H9 (cell line): ENCODE results near the gene KAT8. TPM values are rescaled to one million over a fixed set of nuclear protein-coding genes. Genes with fewer than 3 reads are reported as not detected.

Experiments
- DNase-seq: peaks from one replicate; pipeline ENCODE4 v3.0.0-alpha.2; 2017
- H2AFZ ChIP-seq: one replicate; pipeline ENCODE4 v1.6.1; 2013; ENCODE audit warnings: mild to moderate bottlenecking, low read length, control low read depth, moderate library complexity
- H2AK5ac ChIP-seq: 2 replicates; pipeline ENCODE4 v1.6.1; 2013; ENCODE audit warnings: low read length, control low read depth, mixed read lengths; ENCODE audit not compliant: insufficient read length
- H2BK120ac ChIP-seq: one replicate; pipeline ENCODE4 v1.6.1; 2013; ENCODE audit warnings: low read depth, mild to moderate bottlenecking, low read length, control low read depth, inconsistent platforms; ENCODE audit not compliant: poor library complexity, severe bottlenecking
- H2BK12ac ChIP-seq: 2 replicates; pipeline ENCODE4 v1.6.1; 2013; ENCODE audit warnings: low read length, control low read depth, mixed read lengths, low read depth; ENCODE audit not compliant: insufficient read length
- H2BK15ac ChIP-seq: 2 replicates; pipeline ENCODE4 v1.6.1; 2013; ENCODE audit warnings: low read depth, low read length, control low read depth
- H2BK20ac ChIP-seq: one replicate; pipeline ENCODE4 v1.6.1; 2013; ENCODE audit warnings: low read depth, mild to moderate bottlenecking, low read length, control low read depth, inconsistent platforms; ENCODE audit not compliant: poor library complexity, severe bottlenecking
- H2BK5ac ChIP-seq: 2 replicates; pipeline ENCODE4 v1.6.1; 2013; ENCODE audit warnings: low read length, control low read depth, mixed read lengths; ENCODE audit not compliant: insufficient read length
- H3K14ac ChIP-seq: 2 replicates; pipeline ENCODE4 v1.6.1; 2013; ENCODE audit warnings: low read length, control low read depth; ENCODE audit not compliant: insufficient read depth
- H3K18ac ChIP-seq: 2 replicates; pipeline ENCODE4 v1.6.1; 2013; ENCODE audit warnings: low read depth, mild to moderate bottlenecking, mixed read lengths, low read length, control low read depth; ENCODE audit not compliant: insufficient read length
- H3K23ac ChIP-seq: 2 replicates; pipeline ENCODE4 v1.6.1; 2013; ENCODE audit warnings: low read length, control low read depth, mixed read lengths, low read depth; ENCODE audit not compliant: insufficient read length
- H3K23me2 ChIP-seq: 2 replicates; pipeline ENCODE4 v1.6.1; 2013; ENCODE audit warnings: low read depth, mild to moderate bottlenecking, mixed read lengths, low read length, control low read depth; ENCODE audit not compliant: insufficient read length, poor library complexity, severe bottlenecking
- H3K27ac ChIP-seq: 2 replicates; pipeline ENCODE4 v1.5.1; 2013; ENCODE audit warnings: low read length, control low read depth, mixed read lengths, low read depth; ENCODE audit not compliant: insufficient read length
- H3K27me3 ChIP-seq: 2 replicates; pipeline ENCODE4 v1.6.1; 2013; ENCODE audit warnings: low read length, control low read depth, inconsistent platforms; ENCODE audit not compliant: insufficient read depth
- H3K4ac ChIP-seq: 2 replicates; pipeline ENCODE4 v1.6.1; 2013; ENCODE audit warnings: low read depth, mild to moderate bottlenecking, control low read depth, inconsistent platforms, low read length, moderate library complexity
- H3K4me1 ChIP-seq: 2 replicates; pipeline ENCODE4 v1.6.1; 2013; ENCODE audit warnings: low read length, control low read depth, inconsistent platforms; ENCODE audit not compliant: insufficient read depth
- H3K4me2 ChIP-seq: 2 replicates; pipeline ENCODE4 v1.6.1; 2013; ENCODE audit warnings: low read length, control low read depth, mixed read lengths; ENCODE audit not compliant: insufficient read length, insufficient read depth
- H3K56ac ChIP-seq: 2 replicates; pipeline ENCODE4 v1.6.1; 2013; ENCODE audit warnings: low read depth, mild to moderate bottlenecking, mixed read lengths, low read length, control low read depth; ENCODE audit not compliant: insufficient read length
- H3K79me1 ChIP-seq: 2 replicates; pipeline ENCODE4 v1.6.1; 2013; ENCODE audit warnings: low read depth, mild to moderate bottlenecking, moderate library complexity, low read length, control low read depth, inconsistent platforms; ENCODE audit not compliant: insufficient read depth, poor library complexity, severe bottlenecking
- H3K79me2 ChIP-seq: 2 replicates; pipeline ENCODE4 v1.6.1; 2013; ENCODE audit warnings: low read length, control low read depth, inconsistent platforms; ENCODE audit not compliant: insufficient read depth
- H3K9ac ChIP-seq: 2 replicates; pipeline ENCODE4 v1.6.1; 2013; ENCODE audit warnings: low read length, control low read depth, mixed read lengths; ENCODE audit not compliant: insufficient read length; ENCODE audit errors: extremely low read depth
- H3K9me3 ChIP-seq: one replicate; pipeline ENCODE4 v1.6.1; 2013; ENCODE audit warnings: low read depth, low read length, inconsistent platforms; ENCODE audit not compliant: control insufficient read depth
- H3T11ph ChIP-seq: one replicate; pipeline ENCODE4 v1.6.1; 2013; ENCODE audit warnings: mild to moderate bottlenecking, low read length, control low read depth, inconsistent platforms
- H4K20me1 ChIP-seq: one replicate; pipeline ENCODE4 v1.6.1; 2013; ENCODE audit not compliant: control insufficient read depth, insufficient read length, insufficient read depth
- H4K5ac ChIP-seq: 2 replicates; pipeline ENCODE4 v1.6.1; 2013; ENCODE audit warnings: low read depth, mild to moderate bottlenecking, mixed read lengths, low read length, control low read depth; ENCODE audit not compliant: insufficient read length
- H4K8ac ChIP-seq: replicated peaks from 2 replicates; pipeline ENCODE4 v1.6.1; 2013; ENCODE audit warnings: low read length, control low read depth, mixed read lengths, low read depth; ENCODE audit not compliant: insufficient read length
- H4K91ac ChIP-seq: 2 replicates; pipeline ENCODE4 v1.6.1; 2013; ENCODE audit warnings: low read depth, mild to moderate bottlenecking, moderate library complexity, mixed read lengths, low read length, control low read depth; ENCODE audit not compliant: insufficient read length
- H3K27ac Mint-ChIP-seq, 3 experiments: 2 replicates in 2 of 3; 3 replicates in 1 of 3; pipeline ENCODE4 v1.8.0; 2020 to 2021; ENCODE audit warnings: mixed read lengths in 3 of 3, mild to moderate bottlenecking in 1 of 3, moderate library complexity in 1 of 3
- H3K27me3 Mint-ChIP-seq: 2 replicates; pipeline ENCODE4 v1.8.0; 2021; ENCODE audit warnings: low read depth, mild to moderate bottlenecking, moderate library complexity, mixed read lengths
- H3K36me3 Mint-ChIP-seq, 3 experiments: 2 replicates in 2 of 3; 3 replicates in 1 of 3; pipeline ENCODE4 v1.8.0; 2020 to 2021; ENCODE audit warnings: low read depth in 3 of 3, mixed read lengths in 3 of 3; ENCODE audit not compliant: insufficient read depth in 1 of 3
- H3K4me1 Mint-ChIP-seq, 2 experiments: 2 replicates each; pipeline ENCODE4 v1.8.0; 2020; ENCODE audit warnings: mixed read lengths in 2 of 2
- H3K4me3 Mint-ChIP-seq, 2 experiments: 2 replicates in 1 of 2; 3 replicates in 1 of 2; pipeline ENCODE4 v1.8.0; 2020 to 2021; ENCODE audit warnings: mild to moderate bottlenecking in 2 of 2, mixed read lengths in 2 of 2, moderate library complexity in 1 of 2
- H3K9me3 Mint-ChIP-seq, 2 experiments: 2 replicates in 1 of 2; 3 replicates in 1 of 2; pipeline ENCODE4 v1.8.0; 2020; ENCODE audit warnings: mild to moderate bottlenecking in 2 of 2, mixed read lengths in 2 of 2, moderate library complexity in 1 of 2
- WGBS: extraction: QIAGEN DNeasy Blood & Tissue Kit; methylation state at CpG from one replicate; pipeline ENCODE4 v1.1.7; 2013; ENCODE audit warnings: missing lambda C conversion rate, low lambda C conversion rate, mixed read lengths; ENCODE audit not compliant: insufficient read length; ENCODE audit errors: extremely low coverage; 5-methylcytosine and 5-hydroxymethylcytosine counted together
- total RNA-seq: library from RNA; stranded (reverse); gene quantifications from 2 replicates; pipeline ENCODE4 v1.2.1, GENCODE V29; 2021
- TF ChIP-seq, protein P1 (sequence below): fragments of 200-600 bp; sonication (generic); conservative IDR thresholded peaks from 3 replicates; pipeline ENCODE4 v1.8.0; 2021; ENCODE audit warnings: antibody characterized with exemption, mild to moderate bottlenecking

KAT8 gene
- total RNA-seq, 1 experiment from 2014 or later: 52.1 TPM

- H3K18ac ChIP-seq: no peak overlapping the region
- peak overlapping the region; percentile 92 to 93 for H3K4me3 Mint-ChIP-seq
- no peak overlapping the region for H3K27ac ChIP-seq
These were observed 45.6 kb upstream of the KAT8 start for GRCh38 chr16:31071861-31072260.

More at GRCh38 chr16:31071861-31072260, 45.6 kb upstream of the KAT8 start:
- H2AFZ ChIP-seq: no peak overlapping the region
- no peaks in the 10 kb centered on the region for H4K20me1 ChIP-seq
- H3T11ph ChIP-seq: no peak overlapping the region
- H4K8ac ChIP-seq: no peak overlapping the region
- DNase-seq: no peak
- H3K23me2 ChIP-seq: peaks cover 9% of the 10 kb centered on the region
- H3K4ac ChIP-seq: no peak overlapping the region
- Mint-ChIP-seq H3K4me1 (peaks cover 16 to 20% of the 10 kb centered on the region in 2 experiments), H3K9me3 (no peaks in the 10 kb centered on the region; a peak in 1 of 5 replicates), H3K27ac (peak overlapping the region in 1 of 3 experiments; percentile 94; a peak in 2 of 7 replicates), H3K27me3 (no peaks in the 10 kb centered on the region), H3K36me3 (peaks cover 3 to 11% (median 8%) of the 10 kb centered on the region in 3 experiments; a peak in 5 of 7 replicates)
- H3K79me1 ChIP-seq: peaks cover 12% of the 10 kb centered on the region
- no peak overlapping the region for H3K56ac ChIP-seq
- no CpG with 5 or more reads among the region's 4 CpGs for WGBS
- H3K14ac ChIP-seq: no peak overlapping the region
- H2BK15ac ChIP-seq: no peak overlapping the region
- H3K4me2 ChIP-seq: peak overlapping the region; percentile 89
- H3K4me1 ChIP-seq: no peaks in the 10 kb centered on the region
- H4K5ac ChIP-seq: no peak overlapping the region
- H3K23ac ChIP-seq: no peak overlapping the region
- TF ChIP-seq, protein P1, sequence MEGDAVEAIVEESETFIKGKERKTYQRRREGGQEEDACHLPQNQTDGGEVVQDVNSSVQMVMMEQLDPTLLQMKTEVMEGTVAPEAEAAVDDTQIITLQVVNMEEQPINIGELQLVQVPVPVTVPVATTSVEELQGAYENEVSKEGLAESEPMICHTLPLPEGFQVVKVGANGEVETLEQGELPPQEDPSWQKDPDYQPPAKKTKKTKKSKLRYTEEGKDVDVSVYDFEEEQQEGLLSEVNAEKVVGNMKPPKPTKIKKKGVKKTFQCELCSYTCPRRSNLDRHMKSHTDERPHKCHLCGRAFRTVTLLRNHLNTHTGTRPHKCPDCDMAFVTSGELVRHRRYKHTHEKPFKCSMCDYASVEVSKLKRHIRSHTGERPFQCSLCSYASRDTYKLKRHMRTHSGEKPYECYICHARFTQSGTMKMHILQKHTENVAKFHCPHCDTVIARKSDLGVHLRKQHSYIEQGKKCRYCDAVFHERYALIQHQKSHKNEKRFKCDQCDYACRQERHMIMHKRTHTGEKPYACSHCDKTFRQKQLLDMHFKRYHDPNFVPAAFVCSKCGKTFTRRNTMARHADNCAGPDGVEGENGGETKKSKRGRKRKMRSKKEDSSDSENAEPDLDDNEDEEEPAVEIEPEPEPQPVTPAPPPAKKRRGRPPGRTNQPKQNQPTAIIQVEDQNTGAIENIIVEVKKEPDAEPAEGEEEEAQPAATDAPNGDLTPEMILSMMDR: no peak
- no peak overlapping the region for H2BK12ac ChIP-seq
- peaks cover 27% of the 10 kb centered on the region; the same call in 1 of the 2 replicates for H3K79me2 ChIP-seq
- no peak overlapping the region for H2BK20ac ChIP-seq
- H2AK5ac ChIP-seq: no peak overlapping the region
- H3K9me3 ChIP-seq: no peaks in the 10 kb centered on the region
- no peaks in the 10 kb centered on the region for H3K27me3 ChIP-seq
- H2BK5ac ChIP-seq: no peak overlapping the region
- H3K9ac ChIP-seq: no peak overlapping the region
- H4K91ac ChIP-seq: no peak overlapping the region
- H2BK120ac ChIP-seq: no peak overlapping the region
